ENCODE measurements around the gene ATG2B.

The ATG2B gene

DNA sequence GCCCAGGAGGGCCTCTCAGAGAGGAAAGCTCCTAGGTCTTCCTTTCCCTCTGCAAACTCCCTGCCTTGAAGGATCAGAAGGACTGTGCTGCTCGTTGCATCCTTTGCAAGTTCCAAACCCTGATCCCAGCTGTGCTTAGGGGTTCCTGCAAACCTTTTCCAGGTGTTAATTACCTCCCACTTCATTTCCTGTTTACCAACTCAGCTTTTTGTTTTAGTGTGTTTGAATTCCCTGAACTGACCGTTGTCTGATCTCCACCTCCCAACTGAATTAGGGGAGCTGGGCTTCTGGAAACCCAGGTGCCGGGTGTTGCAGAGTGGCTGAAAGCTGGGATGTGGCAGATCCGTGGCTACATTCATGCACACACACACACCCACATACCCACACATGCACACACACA is 127.7 kb downstream of the ATG2B start:
- no peaks in the 10 kb centered on the region for H3K36me3 ChIP-seq (ENCODE audit: control insufficient read depth in 1 of 2, insufficient read depth in 2 of 2, low read length in 2 of 2)
- H3K9ac ChIP-seq (ENCODE audit: low read depth in 1 of 2, low read length in 2 of 2) = no peak overlapping the region

DNA sequence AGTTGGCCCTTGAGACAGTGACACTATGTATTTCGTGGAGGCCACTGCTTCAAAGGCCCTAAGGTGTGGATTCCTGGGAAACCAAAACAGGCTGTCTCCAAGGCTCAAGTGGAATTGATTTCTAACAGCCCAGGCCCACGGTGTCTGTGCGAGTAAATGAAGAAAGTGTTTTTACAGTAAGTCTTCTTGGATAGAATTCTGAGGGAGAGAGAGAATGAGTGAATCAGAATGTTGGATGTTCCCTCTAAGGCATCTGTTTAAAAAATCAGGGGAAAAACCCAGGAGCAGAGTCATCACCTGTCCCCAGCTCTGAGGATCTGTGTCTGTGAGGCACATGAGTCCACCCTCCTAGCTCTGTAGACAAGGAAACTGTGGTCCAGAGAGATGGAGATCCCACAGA is 129.5 kb downstream of the ATG2B start:
- H3K4me1 ChIP-seq (ENCODE audit: control insufficient read depth in 1 of 2, insufficient read depth in 2 of 2, low read length in 2 of 2) = peaks cover 12 to 24% of the 10 kb centered on the region in 2 donors
- H3K4me3 ChIP-seq (ENCODE audit: low read depth in 1 of 2, low read length in 2 of 2) = no peak overlapping the region
- no peak overlapping the region for H3K9ac ChIP-seq (ENCODE audit: low read depth in 1 of 2, low read length in 2 of 2)
- H3K27me3 ChIP-seq (ENCODE audit: control insufficient read depth in 1 of 2, insufficient read depth in 2 of 2, low read length in 2 of 2) = no peaks in the 10 kb centered on the region
- no peak overlapping the region for H3K27ac ChIP-seq (ENCODE audit: low read depth, low read length)
- no peaks in the 10 kb centered on the region for H3K9me3 ChIP-seq (ENCODE audit: control insufficient read depth in 1 of 2, low read length in 2 of 2)
- no peaks in the 10 kb centered on the region for H3K36me3 ChIP-seq (ENCODE audit: control insufficient read depth in 1 of 2, insufficient read depth in 2 of 2, low read length in 2 of 2)

More for the DNA sequence above, 127.7 kb downstream of the ATG2B start:
- Histone ChIP-seq H3K4me1 (ENCODE audit: control insufficient read depth in 1 of 2, insufficient read depth in 2 of 2, low read length in 2 of 2) (peaks cover 28 to 40% of the 10 kb centered on the region in 2 donors), H3K27me3 (ENCODE audit: control insufficient read depth in 1 of 2, insufficient read depth in 2 of 2, low read length in 2 of 2) (no peaks in the 10 kb centered on the region), H3K9me3 (ENCODE audit: control insufficient read depth in 1 of 2, low read length in 2 of 2) (no peaks in the 10 kb centered on the region), H3K27ac (ENCODE audit: low read depth, low read length) (no peak overlapping the region), H3K4me3 (ENCODE audit: low read depth in 1 of 2, low read length in 2 of 2) (no peak overlapping the region)

DNA sequence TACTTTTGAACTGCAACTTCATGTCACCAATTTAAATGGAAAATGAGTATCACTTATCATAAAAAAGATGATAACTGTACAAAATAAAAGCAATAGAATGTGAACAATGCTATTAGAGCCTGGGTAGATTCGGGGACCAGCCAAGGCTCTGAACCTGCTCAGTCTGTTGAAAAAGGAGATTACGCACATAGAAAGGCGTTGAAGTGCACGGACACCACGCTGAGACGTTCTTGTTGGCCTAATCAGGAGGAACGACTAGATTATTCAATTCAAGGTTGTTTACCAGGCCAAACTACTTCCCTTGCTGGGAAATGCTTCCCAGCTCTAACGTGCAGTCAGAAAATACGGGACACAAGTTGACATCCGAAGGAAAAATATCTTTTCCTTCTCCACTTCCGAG is 130.6 kb downstream of the ATG2B start:
- Histone ChIP-seq H3K27me3 (ENCODE audit: control insufficient read depth in 1 of 2, insufficient read depth in 2 of 2, low read length in 2 of 2) (no peaks in the 10 kb centered on the region), H3K9ac (ENCODE audit: low read depth in 1 of 2, low read length in 2 of 2) (no peak overlapping the region), H3K9me3 (ENCODE audit: control insufficient read depth in 1 of 2, low read length in 2 of 2) (no peaks in the 10 kb centered on the region), H3K4me3 (ENCODE audit: low read depth in 1 of 2, low read length in 2 of 2) (no peak overlapping the region), H3K27ac (ENCODE audit: low read depth, low read length) (no peak overlapping the region), H3K36me3 (ENCODE audit: control insufficient read depth in 1 of 2, insufficient read depth in 2 of 2, low read length in 2 of 2) (no peaks in the 10 kb centered on the region), H3K4me1 (ENCODE audit: control insufficient read depth in 1 of 2, insufficient read depth in 2 of 2, low read length in 2 of 2) (peaks cover 9 to 22% of the 10 kb centered on the region in 2 donors)

DNA sequence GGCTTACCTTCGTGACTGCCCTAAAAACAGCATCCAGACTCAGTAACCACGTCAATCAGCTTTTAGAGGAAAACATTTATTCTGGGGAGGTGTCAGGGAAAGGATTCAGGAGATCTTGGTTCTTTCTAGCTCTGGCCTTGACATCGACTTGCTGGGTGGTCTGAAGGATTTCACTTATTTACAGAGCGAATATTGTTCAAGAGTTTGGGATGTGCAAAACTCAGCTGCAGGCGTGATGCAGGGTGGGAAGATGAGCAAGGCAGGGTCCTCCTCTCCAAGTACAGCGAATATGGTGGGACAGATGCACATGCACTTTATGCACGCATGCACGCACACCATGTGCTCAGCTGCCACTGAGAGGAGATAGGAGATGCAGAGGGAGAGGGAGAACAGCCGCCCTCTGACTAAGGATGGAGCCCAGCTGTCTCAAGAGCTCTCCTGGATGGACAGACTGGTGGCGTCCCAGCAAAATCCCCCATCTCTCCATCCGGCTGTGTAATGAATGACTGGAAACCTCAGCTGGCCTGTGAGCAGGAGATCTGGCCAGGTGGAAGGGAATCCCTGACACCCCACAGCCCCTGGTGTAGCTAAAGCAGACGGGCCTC is 131.5 kb downstream of the ATG2B start:
- Histone ChIP-seq H3K4me3 (ENCODE audit: low read depth in 1 of 2, low read length in 2 of 2) (no peak overlapping the region), H3K27ac (ENCODE audit: low read depth, low read length) (no peak overlapping the region)

DNA sequence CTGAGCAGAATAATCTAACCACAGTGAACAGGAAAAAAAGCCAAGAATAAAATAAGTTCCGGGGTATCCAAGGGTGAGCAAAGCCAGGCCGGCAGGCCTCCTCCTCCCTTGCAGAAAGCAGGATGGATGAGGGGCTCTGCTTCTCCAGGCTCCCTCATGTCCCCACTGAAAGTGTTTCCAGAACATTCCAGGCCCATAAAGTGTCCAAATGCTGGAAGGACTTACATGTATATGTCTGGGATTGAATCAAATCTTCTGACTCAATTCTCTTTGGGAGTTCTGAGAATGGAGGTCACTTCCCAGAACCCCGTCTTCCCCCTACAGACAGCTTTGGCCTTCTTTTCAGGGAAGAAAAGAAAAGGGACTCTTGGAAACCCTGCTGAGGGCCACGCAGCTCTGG is 132.1 kb downstream of the ATG2B start:
- no peaks in the 10 kb centered on the region for H3K27me3 ChIP-seq (ENCODE audit: control insufficient read depth in 1 of 2, insufficient read depth in 2 of 2, low read length in 2 of 2)
- no peak overlapping the region for H3K27ac ChIP-seq (ENCODE audit: low read depth, low read length)

More for the DNA sequence above, 131.5 kb downstream of the ATG2B start:
- Histone ChIP-seq H3K9me3 (ENCODE audit: control insufficient read depth in 1 of 2, low read length in 2 of 2) (no peaks in the 10 kb centered on the region), H3K4me1 (ENCODE audit: control insufficient read depth in 1 of 2, insufficient read depth in 2 of 2, low read length in 2 of 2) (peaks cover 9 to 22% of the 10 kb centered on the region in 2 donors), H3K36me3 (ENCODE audit: control insufficient read depth in 1 of 2, insufficient read depth in 2 of 2, low read length in 2 of 2) (no peaks in the 10 kb centered on the region), H3K27me3 (ENCODE audit: control insufficient read depth in 1 of 2, insufficient read depth in 2 of 2, low read length in 2 of 2) (no peaks in the 10 kb centered on the region), H3K9ac (ENCODE audit: low read depth in 1 of 2, low read length in 2 of 2) (no peak overlapping the region)

DNA sequence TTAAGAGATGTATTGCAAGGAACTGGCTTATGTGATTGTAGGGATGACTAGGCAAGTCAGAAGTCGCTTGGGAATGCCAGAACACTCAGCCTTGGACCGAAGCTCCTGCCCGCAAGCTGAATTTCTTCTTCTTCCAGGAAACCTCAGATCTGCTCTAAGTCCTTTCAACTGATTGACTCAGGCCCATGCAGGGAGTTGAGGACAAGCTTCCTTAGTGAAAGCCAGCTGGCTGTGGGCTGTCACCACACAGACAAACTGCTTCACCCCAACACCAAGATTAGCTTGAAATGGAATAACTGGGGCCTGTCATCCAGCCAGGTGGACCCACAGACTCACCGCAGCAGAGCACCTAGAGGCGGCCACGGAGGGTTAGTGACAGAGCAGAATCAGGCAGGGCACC is 133.8 kb downstream of the ATG2B start:
- Histone ChIP-seq H3K9me3 (ENCODE audit: control insufficient read depth in 1 of 2, low read length in 2 of 2) (no peaks in the 10 kb centered on the region), H3K27me3 (ENCODE audit: control insufficient read depth in 1 of 2, insufficient read depth in 2 of 2, low read length in 2 of 2) (no peaks in the 10 kb centered on the region), H3K27ac (ENCODE audit: low read depth, low read length) (no peak overlapping the region), H3K4me1 (ENCODE audit: control insufficient read depth in 1 of 2, insufficient read depth in 2 of 2, low read length in 2 of 2) (peaks cover 18 to 28% of the 10 kb centered on the region in 2 donors), H3K36me3 (ENCODE audit: control insufficient read depth in 1 of 2, insufficient read depth in 2 of 2, low read length in 2 of 2) (no peaks in the 10 kb centered on the region), H3K4me3 (ENCODE audit: low read depth in 1 of 2, low read length in 2 of 2) (no peak overlapping the region), H3K9ac (ENCODE audit: low read depth in 1 of 2, low read length in 2 of 2) (no peak overlapping the region)

More for the DNA sequence above, 132.1 kb downstream of the ATG2B start:
- Histone ChIP-seq H3K4me1 (ENCODE audit: control insufficient read depth in 1 of 2, insufficient read depth in 2 of 2, low read length in 2 of 2) (peaks cover 10 to 23% of the 10 kb centered on the region in 2 donors), H3K36me3 (ENCODE audit: control insufficient read depth in 1 of 2, insufficient read depth in 2 of 2, low read length in 2 of 2) (no peaks in the 10 kb centered on the region), H3K9ac (ENCODE audit: low read depth in 1 of 2, low read length in 2 of 2) (no peak overlapping the region), H3K4me3 (ENCODE audit: low read depth in 1 of 2, low read length in 2 of 2) (no peak overlapping the region), H3K9me3 (ENCODE audit: control insufficient read depth in 1 of 2, low read length in 2 of 2) (no peaks in the 10 kb centered on the region)

Data from duodenal mucosa (tissue), 2 donors.